ENCODE data around the gene AQP3.
"Not testable (repeated sequence)": the region's sequence is repeated elsewhere in the genome, so short reads cannot be mapped to it uniquely, and the experiment has no call there.

The AQP3 gene

GRCh38 chr9:33465096-33465495, 17.7 kb upstream of the AQP3 start:
- DNase-seq (ENCODE audit: low read depth in 2 of 2), result no peak

DNA sequence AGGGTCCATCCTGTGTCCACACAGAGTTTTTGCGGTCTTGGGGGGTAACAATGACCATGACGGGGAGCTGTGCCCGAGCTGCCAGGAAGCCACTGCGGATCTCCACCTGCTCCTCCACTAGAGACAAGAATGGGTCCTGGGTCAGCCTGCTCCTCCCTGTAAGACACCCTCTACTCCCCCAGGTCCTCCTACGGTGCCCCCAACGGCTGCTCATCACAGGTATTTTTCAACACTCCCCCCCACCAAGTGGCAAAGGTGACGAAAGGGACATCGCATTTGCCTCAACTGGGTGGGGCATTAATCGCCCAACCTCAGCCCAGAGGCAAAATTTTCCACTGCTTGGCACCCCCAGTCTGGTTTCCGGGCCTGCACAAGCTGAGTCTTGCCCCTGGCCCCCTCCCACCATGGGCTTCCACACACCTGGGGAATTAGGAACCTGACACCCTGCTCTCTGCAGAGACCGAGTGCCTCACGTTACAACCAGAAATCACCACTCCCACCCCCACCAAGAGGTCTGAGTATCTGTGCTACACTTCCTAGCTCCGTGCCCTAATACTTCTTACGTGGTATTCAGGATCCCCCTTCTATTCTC, 16.7 kb upstream of the AQP3 start:
- DNase-seq (ENCODE audit: low read depth in 2 of 2), result no peak

GRCh38 chr9:33463151-33463550, 15.8 kb upstream of the AQP3 start:
- no peak for DNase-seq (ENCODE audit: low read depth in 2 of 2)

DNA sequence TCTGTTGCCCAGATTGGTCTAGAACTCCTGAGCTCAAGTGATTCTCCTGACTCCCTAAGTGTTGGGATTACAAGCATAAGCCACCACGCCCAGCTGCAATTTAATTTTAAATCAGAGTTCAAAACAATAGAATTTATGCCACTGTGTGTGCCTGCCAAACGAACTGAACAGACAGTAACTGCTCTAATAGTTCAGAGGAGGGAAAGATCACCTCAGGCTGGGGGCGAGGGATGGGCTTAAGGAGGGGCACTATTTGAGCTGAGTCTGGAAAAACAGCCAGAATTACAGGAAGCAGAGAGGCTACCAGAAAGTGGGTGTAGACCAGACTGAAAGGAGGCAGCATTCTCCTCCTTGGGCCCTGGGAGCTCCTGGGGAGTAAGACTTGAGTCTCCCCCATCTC, 14.1 kb upstream of the AQP3 start:
- no peak for DNase-seq (ENCODE audit: low read depth in 2 of 2)

- DNase-seq (ENCODE audit: low read depth in 2 of 2), result no peak
Measured at GRCh38 chr9:33460854-33461253, 13.5 kb upstream of the AQP3 start.

DNA sequence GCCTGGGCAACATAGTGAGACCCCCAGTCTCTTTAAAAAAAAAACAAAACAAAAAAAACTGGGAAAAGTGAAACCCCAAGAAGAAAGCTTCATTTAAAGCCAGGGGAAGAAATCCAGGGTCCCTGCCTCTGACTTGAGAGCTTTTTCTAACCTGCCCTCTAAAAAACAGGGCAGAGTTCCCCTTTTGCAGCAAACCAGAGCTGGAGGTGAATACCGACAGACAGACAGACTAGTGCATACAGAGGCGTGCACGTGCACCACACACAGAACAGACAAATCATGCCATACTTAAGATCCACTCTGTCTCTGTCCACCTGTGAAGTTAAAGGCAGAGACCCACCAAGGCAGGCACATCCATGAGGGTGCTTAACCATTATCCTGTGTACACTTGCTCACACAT, 11.7 kb upstream of the AQP3 start:
- DNase-seq (ENCODE audit: low read depth in 2 of 2), result no peak

DNA sequence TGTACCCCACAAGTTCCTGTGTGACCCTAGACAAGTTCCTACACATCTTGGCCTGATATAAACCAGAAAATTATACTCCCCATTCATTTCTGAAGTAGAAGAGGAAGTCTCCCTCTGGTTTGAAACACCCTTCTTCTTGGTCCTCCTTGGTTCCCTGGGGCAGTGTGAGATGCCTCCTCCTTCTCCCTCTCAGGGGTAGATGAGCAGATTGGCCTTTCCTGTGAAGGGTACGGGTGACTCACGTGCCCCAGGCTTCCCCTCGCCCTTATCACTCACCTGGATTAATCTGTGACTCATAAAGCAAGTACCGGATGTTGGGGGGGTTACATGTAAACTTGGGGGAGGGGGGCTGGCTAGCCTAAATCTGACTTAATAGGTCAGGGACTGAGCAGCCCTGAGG, 11.1 kb upstream of the AQP3 start:
- DNase-seq (ENCODE audit: low read depth in 2 of 2), result peak in 1 of 2 donors; percentile 46

DNA sequence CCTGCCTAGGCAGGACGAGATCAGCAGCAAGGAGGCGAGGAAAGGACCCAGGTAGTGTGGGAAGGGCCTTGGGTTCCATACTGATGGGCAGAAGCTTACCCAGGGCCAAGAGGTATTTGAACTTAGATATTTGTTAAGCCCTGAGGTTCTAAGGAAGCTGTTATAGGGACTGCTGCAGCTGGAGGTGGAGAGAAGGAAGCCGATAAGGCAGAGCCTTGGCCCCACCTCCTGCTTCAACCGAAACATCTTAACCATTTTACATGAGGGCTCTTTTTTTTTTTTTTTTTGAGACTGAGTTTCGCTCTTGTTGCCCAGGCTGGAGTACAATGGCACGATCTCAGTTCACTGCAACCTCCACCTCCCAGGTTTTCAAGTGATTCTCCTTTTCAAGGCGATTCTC, 8.6 kb upstream of the AQP3 start:
- no peak for DNase-seq (ENCODE audit: low read depth in 2 of 2)

- DNase-seq (ENCODE audit: low read depth in 2 of 2), result not testable (repeated sequence)
Measured at GRCh38 chr9:33455456-33455855, 8.1 kb upstream of the AQP3 start.

- DNase-seq (ENCODE audit: low read depth in 2 of 2), result not testable (repeated sequence)
Measured at GRCh38 chr9:33454661-33455026, 7.3 kb upstream of the AQP3 start.

DNA sequence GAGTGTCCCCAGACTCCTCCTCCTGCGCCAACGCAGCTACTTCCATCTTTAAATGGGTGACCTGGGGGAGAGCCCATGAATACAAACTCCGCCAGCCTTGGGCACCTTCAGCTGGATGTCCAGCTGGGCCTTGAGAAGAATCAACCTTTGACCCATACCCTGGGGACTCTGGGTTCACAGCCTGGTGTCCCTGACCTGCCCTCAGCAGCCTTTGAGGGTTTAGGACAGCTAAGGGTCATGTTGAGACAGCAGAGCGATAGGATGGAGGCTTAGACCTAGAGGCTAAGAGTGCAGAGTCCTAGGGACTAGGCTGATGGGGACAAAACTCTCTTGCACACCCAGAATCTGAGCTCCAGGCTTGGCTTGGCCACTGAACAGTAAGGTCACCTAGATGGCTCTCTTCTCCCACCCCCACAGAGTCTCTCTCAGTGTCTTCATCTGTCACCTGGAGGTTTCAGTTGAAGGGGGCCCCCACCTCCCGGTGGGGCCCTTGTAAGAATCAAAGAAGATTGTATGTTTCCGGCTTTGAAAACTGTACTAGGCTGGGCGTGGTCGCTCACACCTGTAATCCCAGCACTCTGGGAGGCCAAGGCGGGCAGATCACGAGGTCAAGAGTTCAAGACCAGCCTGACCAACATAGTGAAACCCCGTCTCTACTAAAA, 6.7 kb upstream of the AQP3 start:
- DNase-seq (ENCODE audit: low read depth in 2 of 2), result no peak

DNA sequence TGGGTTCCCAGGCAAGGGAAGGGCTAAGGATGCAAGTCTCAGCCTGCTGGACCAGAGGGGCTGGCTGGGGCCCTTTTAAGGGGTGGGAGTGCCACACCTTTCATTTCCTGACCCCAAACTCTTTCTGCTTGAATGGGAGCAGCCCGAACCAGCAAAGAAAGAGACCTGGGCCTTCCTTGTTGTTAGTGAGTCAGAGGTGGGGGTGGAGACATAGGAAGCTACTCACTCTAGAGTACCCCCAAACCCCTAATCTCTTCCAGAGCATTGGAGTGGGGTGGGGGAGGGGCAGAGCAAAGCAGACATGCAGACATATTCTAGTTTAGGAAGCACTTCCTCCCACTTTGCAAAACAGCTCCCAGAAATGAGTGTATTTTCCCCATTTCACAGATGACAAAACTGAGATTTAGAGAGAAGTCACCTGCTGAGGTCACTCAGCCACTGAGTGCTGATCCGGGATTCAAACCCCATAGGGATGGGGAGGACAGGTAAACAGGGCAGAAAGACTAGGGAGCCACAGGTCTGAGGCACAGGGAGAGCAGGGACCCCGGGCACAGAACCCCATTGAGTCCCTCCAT, 6.0 kb upstream of the AQP3 start:
- DNase-seq (ENCODE audit: low read depth in 2 of 2), result no peak

DNA sequence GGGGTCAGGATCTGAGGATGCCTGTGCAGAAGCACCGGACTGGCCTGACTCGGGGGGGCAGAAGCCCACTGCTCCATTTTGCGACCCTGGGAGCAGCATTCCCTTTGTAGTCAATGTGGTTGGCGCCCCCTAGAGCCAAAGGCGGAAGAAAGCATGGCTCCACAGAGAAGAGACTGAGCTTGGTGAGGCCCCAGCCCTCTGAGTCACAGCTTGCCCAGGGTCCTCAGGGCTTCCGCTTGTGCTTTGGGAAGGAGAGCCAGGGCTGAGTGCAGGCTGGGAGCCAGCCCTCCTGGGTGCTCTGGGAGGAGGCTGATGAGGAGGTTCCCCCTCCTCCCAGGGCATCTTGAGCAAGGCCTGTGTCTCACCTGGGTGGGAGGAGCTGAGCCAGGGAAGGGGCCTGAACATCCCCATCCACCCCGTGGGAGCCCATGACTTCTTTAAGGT, 5.5 kb upstream of the AQP3 start:
- DNase-seq (ENCODE audit: low read depth in 2 of 2), result peak in 1 of 2 donors; percentile 50

GRCh38 chr9:33450621-33451146, 3.3 kb upstream of the AQP3 start:
- no peak for DNase-seq (ENCODE audit: low read depth in 2 of 2)

DNA sequence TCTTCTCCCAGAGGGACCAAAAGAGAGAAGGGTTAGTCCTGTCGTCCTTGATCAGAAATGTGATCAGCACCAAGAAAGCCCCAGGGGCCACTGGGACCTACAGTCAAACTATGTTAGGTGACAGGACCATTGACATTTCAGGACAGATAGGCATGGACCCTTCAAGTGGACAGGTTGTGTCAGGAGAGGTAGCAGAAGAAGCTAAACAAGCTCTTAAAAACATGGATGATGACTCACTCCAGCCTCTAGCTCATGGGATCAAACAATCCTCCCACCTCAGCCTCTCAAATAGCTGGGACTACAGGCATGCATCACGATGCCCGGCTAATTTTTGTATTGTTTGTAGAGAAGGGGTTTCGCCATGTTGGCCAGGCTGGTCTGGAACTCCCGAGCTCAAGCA, 2.3 kb upstream of the AQP3 start:
- DNase-seq (ENCODE audit: low read depth in 2 of 2), result no peak

DNA sequence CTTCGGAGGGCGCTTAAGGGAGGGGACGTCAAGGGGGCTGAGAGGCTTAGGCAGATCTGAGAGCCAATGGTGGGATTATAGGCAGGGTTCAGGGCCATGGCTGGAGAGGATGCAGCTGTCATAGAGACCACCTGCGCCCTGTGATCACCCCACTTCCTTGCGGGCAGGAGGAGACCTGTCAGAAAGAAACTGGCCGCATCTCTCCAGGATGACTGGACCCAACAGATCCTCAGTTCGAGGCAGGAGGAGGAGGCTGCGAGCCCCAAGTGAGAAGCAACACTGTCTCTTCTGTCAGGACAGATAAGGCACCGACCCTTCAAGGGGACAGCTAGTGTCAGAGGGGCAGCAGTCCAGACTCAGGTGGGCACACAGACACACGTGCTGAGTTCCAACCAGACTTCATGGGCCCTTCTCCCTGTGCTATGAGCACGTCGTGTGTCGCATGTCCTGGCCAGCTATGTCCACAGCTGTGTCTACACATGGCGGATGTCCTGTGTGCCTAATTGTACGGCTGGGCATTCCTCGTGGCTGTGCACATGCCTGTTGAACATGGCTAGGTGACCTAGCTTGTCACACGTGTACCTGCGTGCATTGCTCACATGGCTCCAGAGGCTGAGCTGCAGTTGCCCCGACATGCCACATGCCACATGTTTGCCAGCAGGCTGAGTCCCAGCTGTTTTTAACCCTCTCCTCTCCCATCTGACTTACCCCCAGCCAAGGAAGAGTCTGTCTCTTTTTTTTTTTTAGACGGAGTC, 583 bp upstream of the AQP3 start:
- no peak for DNase-seq (ENCODE audit: low read depth in 2 of 2)

DNA sequence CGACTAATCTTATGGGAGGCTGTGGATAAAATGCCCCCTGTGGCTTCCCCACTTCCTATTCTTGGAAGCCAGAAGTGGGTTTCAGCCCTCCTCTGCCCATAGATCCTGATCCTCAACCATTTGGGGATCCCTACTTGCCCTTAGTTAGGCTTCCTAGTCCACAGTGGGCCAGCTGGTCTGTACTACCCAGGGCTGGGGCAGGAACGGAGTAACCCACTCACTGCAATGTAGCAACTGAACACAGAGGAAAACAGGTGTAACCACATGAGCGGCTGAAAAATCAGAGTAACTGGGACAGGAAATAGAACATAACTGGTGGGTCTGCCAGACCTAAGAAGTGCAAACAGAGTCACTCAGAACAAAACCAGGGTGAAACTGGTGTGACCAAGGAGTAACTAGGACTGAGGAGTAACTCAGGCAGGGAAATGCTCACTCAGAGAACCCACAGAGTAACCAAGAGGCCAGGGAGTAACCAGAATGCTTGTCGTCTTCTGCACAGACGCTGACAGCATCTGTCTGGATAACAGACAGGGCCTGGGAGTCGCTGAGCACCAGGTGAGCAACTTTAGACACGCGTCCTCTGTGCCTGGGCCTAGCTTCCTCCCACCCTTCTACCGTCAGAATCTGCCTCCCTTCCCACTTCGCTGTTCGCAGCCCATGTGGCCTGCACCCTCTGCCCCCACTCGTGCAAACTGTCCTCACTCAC, 1.0 kb downstream of the AQP3 start:
- peak in 1 of 2 donors; percentile 61 for DNase-seq (ENCODE audit: low read depth in 2 of 2)

- DNase-seq (ENCODE audit: low read depth in 2 of 2), result no peak
Measured at GRCh38 chr9:33445389-33446239, 1.8 kb downstream of the AQP3 start.

DNA sequence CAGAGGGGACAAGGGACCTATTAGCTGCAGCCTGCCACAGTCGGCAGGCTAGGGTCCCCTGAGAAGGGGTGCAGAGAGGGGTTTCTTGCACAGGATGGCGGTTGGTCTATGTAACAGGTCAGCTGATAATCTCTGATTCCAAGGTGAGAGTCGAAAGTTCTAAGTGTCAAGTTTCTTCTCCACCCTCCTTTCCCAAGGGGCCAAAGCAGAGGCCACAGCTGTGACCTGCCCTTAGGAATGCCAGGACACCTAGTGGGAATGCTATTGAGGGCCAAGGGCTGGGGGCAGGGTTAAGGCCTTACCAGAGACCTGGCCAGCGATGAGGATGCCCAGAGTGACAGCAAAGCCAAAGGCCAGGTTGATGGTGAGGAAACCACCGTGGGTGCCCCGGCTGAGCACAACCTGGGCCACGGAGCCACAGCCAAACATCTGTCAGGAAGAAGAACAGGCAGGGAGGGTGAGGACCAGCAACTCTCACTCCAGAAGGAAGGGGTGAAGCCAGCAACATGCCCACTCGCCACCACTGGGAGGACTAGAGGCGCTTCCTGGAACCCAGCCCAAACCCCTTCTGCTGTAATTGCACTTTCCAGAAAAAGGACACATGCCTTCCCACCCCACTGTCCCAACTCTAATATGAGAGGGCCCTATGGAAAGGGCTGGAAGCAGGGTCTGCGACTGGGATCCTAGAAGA, 3.8 kb downstream of the AQP3 start:
- DNase-seq (ENCODE audit: low read depth in 2 of 2), result no peak

GRCh38 chr9:33443047-33443446, 4.3 kb downstream of the AQP3 start:
- no peak for DNase-seq (ENCODE audit: low read depth in 2 of 2)

Measured in stimulated activated CD4-positive, alpha-beta T cell treated with anti-CD3 and anti-CD28 coated beads, Interleukin-4, amount 100 ng/mL, for 48 hours (primary cell).